Measurements from ENCODE around the gene FAM107A. TPM values are rescaled to one million over a fixed set of nuclear protein-coding genes. Genes with fewer than 3 reads are reported as not detected.

The FAM107A gene
- total and polyA plus RNA-seq, 2 of the 4 experiments (the other 2 are of a cell fraction) = not detected

GRCh38 chr3:58524326-58524888 is 52.8 kb downstream of the FAM107A start:
- H3K56ac ChIP-seq (ENCODE audit: extremely low read depth, insufficient read depth, low read length) = no peak overlapping the region
- in situ Hi-C loops (cut with MboI; ENCODE audit: low sequenced_read_pairs) = no loop called here

More at GRCh38 chr3:58524326-58524888, 52.8 kb downstream of the FAM107A start:
- H4K20me1 ChIP-seq (ENCODE audit: insufficient read depth, low read length) = no peaks in the 10 kb centered on the region; the same call in 1 of the 2 replicates
- no peak overlapping the region for H2AK5ac ChIP-seq (ENCODE audit: low read depth, low read length)
- H2AK9ac ChIP-seq (replicated peaks; ENCODE audit: low read depth, low read length, poor library complexity) = no peak overlapping the region
- dilution Hi-C loops (cut with HindIII; ENCODE audit: low sequenced_read_pairs, unreplicated experiment) = no loop called here
- no peak overlapping the region for H4K91ac ChIP-seq (ENCODE audit: insufficient read depth, low read depth, low read length)
- H4K8ac ChIP-seq (ENCODE audit: low read depth in 2 of 2, low read length in 2 of 2) = no peak overlapping the region
- no peak overlapping the region for H3K14ac ChIP-seq (replicated peaks; ENCODE audit: low read depth, low read length)
- no peaks in the 10 kb centered on the region for H3K79me1 ChIP-seq (ENCODE audit: low read depth in 1 of 2, low read length in 2 of 2)
- no peak overlapping the region for H3K4me2 ChIP-seq (ENCODE audit: low read depth, low read length)
- H3K18ac ChIP-seq (ENCODE audit: low read depth, low read length) = no peak overlapping the region
- ATAC-seq (ENCODE audit: low read depth) (no peak), DNase-seq (no peak)
- WGBS, 2 experiments (ENCODE audit: extremely low coverage in 2 of 2, insufficient read length in 1 of 2) = no CpG with 5 or more reads among the region's 11 CpGs
- peaks cover 7% of the 10 kb centered on the region for H3K4me1 ChIP-seq (ENCODE audit: control insufficient read depth, insufficient read depth, low read length)
- no peak overlapping the region for H2BK5ac ChIP-seq (ENCODE audit: low read depth, low read length, poor library complexity, severe bottlenecking)
- BruUV-seq (replicated peaks) = no TSS peak
- H3K36me3 ChIP-seq (ENCODE audit: control insufficient read depth, insufficient read depth, low read length) = peaks cover 8% of the 10 kb centered on the region; the same call in 1 of the 2 replicates
- TF ChIP-seq ELK1 (IDR thresholded peaks at IDR 0.05; ENCODE audit: borderline replicate concordance, low read depth, low read length) (no peak), POLR2A (IDR thresholded peaks at IDR 0.05; ENCODE audit: low read depth, low read length) (no peak), CEBPB (IDR thresholded peaks at IDR 0.05; ENCODE audit: low read depth, low read length) (no peak), CHD1 (IDR thresholded peaks at IDR 0.05; ENCODE audit: low read depth, low read length) (no peak), FOS (IDR thresholded peaks at IDR 0.05; ENCODE audit: low read depth, low read length) (no peak), RAD21 (IDR thresholded peaks at IDR 0.05; ENCODE audit: low read length) (no peak), NFE2L2 (IDR thresholded peaks at IDR 0.05; ENCODE audit: low read depth, low read length) (no peak), SMC3 (IDR thresholded peaks at IDR 0.05; ENCODE audit: low read depth, low read length) (no peak), USF2 (IDR thresholded peaks at IDR 0.05; ENCODE audit: low read depth, low read length) (no peak)
- no peak overlapping the region for H4K5ac ChIP-seq (ENCODE audit: low read depth, low read length)
- no peak overlapping the region for H3K27ac ChIP-seq (ENCODE audit: insufficient read depth, low read length)
- no peak overlapping the region for H3K4me3 ChIP-seq (ENCODE audit: insufficient read depth, low read depth, low read length)
- no peaks in the 10 kb centered on the region for H3K27me3 ChIP-seq (ENCODE audit: control insufficient read depth, insufficient read depth, low read length)
- no peak overlapping the region for H3K4ac ChIP-seq (ENCODE audit: low read depth, low read length)
- ChIA-PET POLR2A (ENCODE audit: unreplicated experiment) (no interaction called here), CTCF (no interaction called here)
- no peak overlapping the region for H3K23ac ChIP-seq (ENCODE audit: low read depth, low read length)
- H3K9ac ChIP-seq (ENCODE audit: low read depth, low read length) = no peak overlapping the region
- H2AFZ ChIP-seq (replicated peaks; ENCODE audit: low read length, poor library complexity) = no peak overlapping the region
- H3K9me3 ChIP-seq (ENCODE audit: control insufficient read depth, insufficient read depth, low read length) = no peaks in the 10 kb centered on the region
- H2BK120ac ChIP-seq (ENCODE audit: low read depth, low read length) = no peak overlapping the region
- H3K9me1 ChIP-seq (ENCODE audit: insufficient read depth, low read length) = peaks cover 10% of the 10 kb centered on the region
- H2BK15ac ChIP-seq (ENCODE audit: low read depth, low read length) = no peak overlapping the region
- intact Hi-C loops (cut with micrococcal nuclease) = no loop called here
- H2BK20ac ChIP-seq (ENCODE audit: low read depth, low read length) = no peak overlapping the region

Measured in IMR-90 (cell line).